HG02763 (cell line): ENCODE results near the gene TAF4.
"Not testable (repeated sequence)": the region's sequence is repeated elsewhere in the genome, so short reads cannot be mapped to it uniquely, and the experiment has no call there.

Experiments used
- ATAC-seq: cut with Tn5 transposase; IDR thresholded peaks from one replicate; pipeline ENCODE4 v1.9.1; 2021; ENCODE audit warnings: mild to moderate bottlenecking, moderate library complexity; ENCODE audit not compliant: unreplicated experiment

Gene TAF4

DNA sequence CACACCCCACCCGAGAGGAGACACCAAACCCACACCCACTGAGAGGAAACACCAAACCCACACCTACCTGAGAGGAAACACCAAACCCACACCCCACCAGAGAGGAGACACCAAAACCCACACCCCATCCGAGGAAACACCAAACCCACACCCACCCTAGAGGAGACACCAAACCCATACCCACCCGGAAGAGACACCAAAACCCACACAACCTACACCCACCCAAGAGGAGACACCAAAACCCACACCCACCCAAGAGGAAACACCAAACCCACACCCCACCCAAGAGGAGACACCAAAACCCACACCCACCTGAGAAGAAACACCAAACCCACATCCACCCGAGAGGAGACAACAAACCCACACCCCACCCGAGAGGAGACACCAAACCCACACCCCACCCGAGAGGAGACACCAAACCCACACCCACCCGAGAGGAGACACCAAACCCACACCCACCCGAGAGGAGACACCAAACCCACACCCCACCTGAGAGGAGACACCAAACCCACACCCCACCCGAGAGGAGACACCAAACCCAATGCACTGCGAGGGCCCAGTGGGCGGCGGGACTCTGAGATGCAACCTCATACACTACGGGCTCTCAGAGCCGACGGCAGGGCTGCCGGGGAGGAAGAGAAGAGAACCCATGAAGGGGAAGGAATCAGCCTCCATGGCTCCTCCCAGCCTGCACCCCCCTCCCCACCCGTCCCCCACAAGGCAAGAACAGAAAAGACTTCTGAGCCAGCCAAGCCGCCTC lies 83.3 kb downstream of the TAF4 start:
- no peak for ATAC-seq

- not testable (repeated sequence) for ATAC-seq
Measured at GRCh38 chr20:61981691-61982090, 84.0 kb downstream of the TAF4 start.

DNA sequence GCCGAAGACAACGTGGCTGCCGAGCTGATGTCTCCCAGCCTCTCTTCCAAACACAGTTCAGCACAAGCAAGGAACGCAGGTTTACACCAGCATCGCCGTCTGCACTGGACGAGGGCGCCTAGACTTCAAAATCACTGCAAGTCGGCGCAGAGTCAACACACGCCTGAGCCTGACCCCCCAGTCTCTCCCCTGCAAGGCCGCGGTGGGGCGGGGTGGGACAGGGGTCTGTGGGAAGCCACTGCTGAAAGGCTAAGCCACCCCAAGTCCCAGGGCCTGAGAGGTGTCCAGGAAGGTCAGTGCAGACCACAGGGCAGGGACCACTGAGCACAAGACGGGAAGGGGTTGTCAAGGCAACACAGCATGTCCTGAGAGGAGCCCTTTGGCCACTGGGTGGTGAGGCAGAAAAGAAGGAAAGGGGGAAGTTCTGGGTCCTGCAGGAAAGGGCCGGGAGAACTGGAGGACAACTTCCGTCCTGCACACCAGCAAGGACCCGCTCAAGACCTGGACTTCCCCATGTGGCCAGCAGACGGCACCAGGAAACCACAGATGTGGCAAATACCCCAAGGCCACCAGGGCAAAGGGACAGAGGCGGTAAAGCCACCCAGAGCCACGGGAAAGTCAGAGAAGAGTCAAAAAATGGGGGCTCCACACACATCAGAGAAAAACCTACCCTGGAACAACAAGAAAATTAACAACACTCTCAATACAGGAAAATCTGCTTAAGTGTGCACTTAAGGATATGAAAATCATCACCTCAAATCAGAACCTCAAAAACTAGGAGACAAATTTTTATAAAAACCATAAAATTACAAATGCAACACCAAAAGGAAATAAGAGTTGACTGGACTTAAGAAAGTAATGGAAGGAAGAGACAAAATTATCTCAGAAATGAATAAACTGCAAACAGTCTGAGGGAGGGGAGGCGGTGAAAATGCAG lies 84.8 kb downstream of the TAF4 start:
- ATAC-seq = no peak

DNA sequence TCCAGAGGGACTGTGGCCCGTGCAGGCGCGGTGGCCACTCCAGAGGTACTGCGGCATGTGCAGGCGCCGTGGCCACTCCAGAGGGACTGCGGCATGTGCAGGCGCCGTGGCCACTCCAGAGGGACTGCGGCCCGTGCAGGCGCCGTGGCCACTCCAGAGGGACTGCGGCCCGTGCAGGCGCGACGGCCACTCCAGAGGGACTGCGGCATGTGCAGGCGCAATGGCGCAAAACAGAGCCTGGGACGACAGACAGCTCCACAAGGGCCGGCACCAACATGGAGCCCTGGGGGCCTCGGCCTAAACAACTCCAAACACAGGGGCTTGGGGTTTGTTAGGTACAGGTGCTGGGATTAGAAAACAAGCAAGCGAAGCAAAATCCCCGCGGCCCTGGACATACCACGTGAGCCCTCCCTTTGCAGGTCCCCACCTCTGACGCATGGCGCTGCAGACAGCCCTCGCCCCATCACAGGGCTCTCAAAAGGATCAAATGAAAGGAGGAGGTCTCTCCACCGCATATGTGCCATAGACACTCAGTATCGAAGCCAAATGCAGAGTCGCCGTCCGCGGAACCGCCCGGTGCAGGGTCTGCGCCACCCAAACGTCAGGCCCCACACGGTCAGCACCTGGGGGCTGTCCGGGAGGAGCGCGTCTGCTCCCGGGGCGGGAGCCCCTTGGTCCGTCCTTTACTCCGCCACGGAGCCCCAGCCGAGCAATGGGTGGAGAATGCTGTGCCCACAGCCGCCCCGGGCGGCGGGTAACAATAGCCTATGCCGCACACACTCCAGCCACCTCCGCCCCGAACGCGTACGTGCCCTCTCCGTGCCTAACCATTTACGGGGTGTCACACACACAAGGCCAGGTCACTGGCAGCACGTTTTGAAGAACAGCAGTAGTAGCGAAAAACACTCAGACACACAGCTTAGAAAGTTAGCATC lies 85.7 kb downstream of the TAF4 start:
- no peak for ATAC-seq

- no peak for ATAC-seq
Measured at GRCh38 chr20:61979090-61979489, 86.6 kb downstream of the TAF4 start.

- ATAC-seq = no peak
Measured at GRCh38 chr20:61978491-61978890, 87.2 kb downstream of the TAF4 start.

DNA sequence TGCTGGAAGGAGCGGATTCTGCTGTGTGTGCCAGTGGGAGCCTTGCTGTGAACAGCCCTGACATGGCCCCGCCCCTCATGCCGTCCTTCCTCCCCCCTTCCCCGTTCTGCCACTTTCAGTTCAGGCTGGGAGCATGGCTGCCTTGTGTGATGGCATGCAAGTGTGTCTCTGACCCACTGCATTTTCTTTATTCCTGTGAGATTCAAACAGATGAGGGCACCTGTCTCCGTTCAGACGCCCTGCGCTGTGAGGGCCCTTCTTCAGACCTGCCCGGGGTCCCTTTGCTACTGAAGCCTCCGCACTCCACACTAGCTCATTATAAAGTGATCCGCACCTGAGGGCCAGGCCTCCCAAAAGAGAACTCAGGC lies 88.3 kb downstream of the TAF4 start:
- no peak for ATAC-seq

GRCh38 chr20:61976644-61977418 lies 88.8 kb downstream of the TAF4 start:
- ATAC-seq = no peak

GRCh38 chr20:61976263-61976643 lies 89.4 kb downstream of the TAF4 start:
- no peak for ATAC-seq

- ATAC-seq = no peak
Measured at GRCh38 chr20:61975407-61976129, 90.1 kb downstream of the TAF4 start.

DNA sequence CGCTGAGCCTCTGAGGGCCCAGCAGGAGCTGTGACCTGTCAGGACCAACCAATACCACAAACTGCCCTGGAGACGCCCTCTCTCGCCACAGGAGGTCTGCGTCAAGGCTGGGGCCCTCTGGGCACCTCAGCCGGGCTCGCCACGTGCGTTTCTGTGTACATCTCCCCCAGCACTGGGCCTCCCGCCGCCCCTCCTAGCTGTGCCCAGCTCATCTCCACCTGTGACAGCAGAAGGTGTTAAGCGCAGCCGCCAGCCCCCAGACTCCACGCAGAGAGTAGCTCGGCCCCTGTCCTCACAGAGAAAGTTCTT lies 91.4 kb downstream of the TAF4 start:
- no peak for ATAC-seq

- no peak for ATAC-seq
Measured at GRCh38 chr20:61973515-61974356, 91.9 kb downstream of the TAF4 start.

- ATAC-seq = no peak
Measured at GRCh38 chr20:61972636-61973508, 92.8 kb downstream of the TAF4 start.

- not testable (repeated sequence) for ATAC-seq
Measured at GRCh38 chr20:61971595-61971994, 94.1 kb downstream of the TAF4 start.

DNA sequence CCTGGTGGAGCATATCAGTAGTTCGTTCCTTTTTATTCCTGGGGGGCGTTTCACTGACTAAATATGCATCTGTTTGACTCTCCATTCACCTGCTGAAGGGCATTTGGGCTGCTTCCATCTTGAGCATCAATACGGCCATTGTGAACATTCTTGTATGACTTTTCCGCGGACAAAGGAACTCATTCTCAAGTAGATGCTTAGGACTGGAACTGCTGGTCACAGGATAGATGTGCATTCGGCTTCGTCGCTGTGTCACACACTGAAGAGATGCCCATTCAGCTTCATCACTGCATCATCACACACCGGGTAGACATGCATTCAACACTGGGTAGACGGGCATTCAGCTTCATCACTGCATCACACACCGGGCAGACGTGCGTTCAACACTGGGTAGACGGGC lies 95.3 kb downstream of the TAF4 start:
- no peak for ATAC-seq

DNA sequence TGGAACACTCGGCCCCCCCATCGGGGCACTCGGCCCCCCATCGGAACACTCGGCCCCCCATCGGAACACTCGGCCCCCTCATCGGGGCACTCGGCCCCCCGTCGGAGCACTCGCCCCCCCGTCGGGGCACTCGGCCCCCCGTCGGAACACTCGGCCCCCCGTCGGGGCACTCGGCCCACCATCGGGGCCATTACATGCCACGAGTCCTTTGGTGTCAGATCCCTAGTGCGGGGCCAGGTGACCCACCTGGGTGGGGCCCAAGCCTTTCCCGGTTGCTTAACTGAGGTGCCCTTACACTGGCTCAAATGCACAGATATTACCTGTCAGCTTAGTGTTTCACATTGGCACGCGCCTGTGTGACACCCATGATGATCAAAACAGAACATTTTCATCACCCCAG lies 95.9 kb downstream of the TAF4 start:
- ATAC-seq = no peak

GRCh38 chr20:61968932-61969331 lies 96.7 kb downstream of the TAF4 start:
- no peak for ATAC-seq
